Activated CD4-positive, alpha-beta T cell treated with anti-CD3 and anti-CD28 coated beads, Interleukin-2, amount 10 ng/mL, durations not matched to agents 24 days and 14 days (primary cell): ENCODE measurements around the gene SLC7A10. TPM values are rescaled to one million over a fixed set of nuclear protein-coding genes. Genes with fewer than 3 reads are reported as not detected.
"Not testable (repeated sequence)": the region's sequence is repeated elsewhere in the genome, so short reads cannot be mapped to it uniquely, and the experiment has no call there.

Experiments
- DNase-seq: peaks from one replicate; pipeline ENCODE4 v3.0.0; 2022
- H3K27ac Mint-ChIP-seq: one replicate; pipeline ENCODE4 v1.8.0; 2022; ENCODE audit warnings: mild to moderate bottlenecking, mixed read lengths
- H3K27me3 Mint-ChIP-seq: one replicate; pipeline ENCODE4 v1.8.0; 2022; ENCODE audit warnings: mixed read lengths
- H3K36me3 Mint-ChIP-seq: one replicate; pipeline ENCODE4 v1.8.0; 2022; ENCODE audit warnings: low read depth, mild to moderate bottlenecking, mixed read lengths
- H3K4me1 Mint-ChIP-seq: one replicate; pipeline ENCODE4 v1.8.0; 2021; ENCODE audit warnings: mixed read lengths
- H3K4me3 Mint-ChIP-seq: one replicate; pipeline ENCODE4 v1.8.0; 2022; ENCODE audit warnings: mild to moderate bottlenecking, moderate library complexity, mixed read lengths
- H3K9me3 Mint-ChIP-seq: one replicate; pipeline ENCODE4 v1.8.0; 2021; ENCODE audit warnings: mixed read lengths
- intact Hi-C: fragments of 100-400 bp; cut with micrococcal nuclease; formaldehyde crosslinking; loops from one replicate; pipeline ENCODE4 v1.15.1; 2023
- total RNA-seq: library from RNA; stranded (reverse); gene quantifications from 2 replicates; pipeline ENCODE4 v1.2.3, GENCODE V29; 2022

Gene SLC7A10
- total RNA-seq, 1 donor from 2014 or later = not detected

GRCh38 chr19:33171222-33171795 is 54.3 kb downstream of the SLC7A10 start:
- Mint-ChIP-seq H3K4me3 (no peak overlapping the region), H3K9me3 (peaks cover 12% of the 10 kb centered on the region), H3K27ac (no peak overlapping the region), H3K27me3 (peaks cover 3% of the 10 kb centered on the region), H3K4me1 (peaks cover 18% of the 10 kb centered on the region), H3K36me3 (peaks cover 8% of the 10 kb centered on the region)
- DNase-seq = no peak
- intact Hi-C loops = loop anchor here (10.0 kb wide), 1 partner anchor 767 kb away; the partner anchor contains the start of gene DPY19L3

- Mint-ChIP-seq H3K9me3 (peaks cover 12% of the 10 kb centered on the region), H3K27ac (no peak overlapping the region), H3K27me3 (peaks cover 3% of the 10 kb centered on the region), H3K4me1 (peaks cover 4% of the 10 kb centered on the region), H3K36me3 (peaks cover 8% of the 10 kb centered on the region), H3K4me3 (no peak overlapping the region)
- no peak for DNase-seq
- intact Hi-C loops = no loop called here
These were observed 57.1 kb downstream of the SLC7A10 start for GRCh38 chr19:33168528-33168927.

- H3K9me3 Mint-ChIP-seq = peaks cover 12% of the 10 kb centered on the region
- intact Hi-C loops = no loop called here
- no peak overlapping the region for H3K4me3 Mint-ChIP-seq
- H3K27me3 Mint-ChIP-seq = peaks cover 3% of the 10 kb centered on the region
- peaks cover 6% of the 10 kb centered on the region for H3K36me3 Mint-ChIP-seq
- no peak for DNase-seq
- H3K27ac Mint-ChIP-seq = no peak overlapping the region
- H3K4me1 Mint-ChIP-seq = peaks cover 3% of the 10 kb centered on the region
These were observed 58.2 kb downstream of the SLC7A10 start for GRCh38 chr19:33167438-33167837.

GRCh38 chr19:33166037-33166436 is 59.6 kb downstream of the SLC7A10 start:
- H3K4me3 Mint-ChIP-seq, H3K27me3 Mint-ChIP-seq, DNase-seq, H3K27ac Mint-ChIP-seq, H3K4me1 Mint-ChIP-seq, H3K36me3 Mint-ChIP-seq, intact Hi-C loops: not testable (repeated sequence)
- peaks cover 12% of the 10 kb centered on the region for H3K9me3 Mint-ChIP-seq

GRCh38 chr19:33163481-33163880 is 62.2 kb downstream of the SLC7A10 start:
- peaks cover 6% of the 10 kb centered on the region for H3K36me3 Mint-ChIP-seq
- no peak overlapping the region for H3K4me3 Mint-ChIP-seq
- H3K27me3 Mint-ChIP-seq = peaks cover under 1% of the 10 kb centered on the region
- H3K9me3 Mint-ChIP-seq = peaks cover 4% of the 10 kb centered on the region
- no peak for DNase-seq
- intact Hi-C loops = no loop called here
- no peak overlapping the region for H3K27ac Mint-ChIP-seq
- peaks cover 25% of the 10 kb centered on the region for H3K4me1 Mint-ChIP-seq

- peak overlapping the region; percentile 68 for H3K4me3 Mint-ChIP-seq
- no peak for DNase-seq
- intact Hi-C loops = no loop called here
- H3K4me1 Mint-ChIP-seq = peaks cover 32% of the 10 kb centered on the region
- H3K9me3 Mint-ChIP-seq = no peaks in the 10 kb centered on the region
- peaks cover 4% of the 10 kb centered on the region for H3K36me3 Mint-ChIP-seq
- H3K27me3 Mint-ChIP-seq = no peaks in the 10 kb centered on the region
- peak overlapping the region; percentile 95 for H3K27ac Mint-ChIP-seq
These were observed 64.4 kb downstream of the SLC7A10 start for GRCh38 chr19:33161201-33161600.

GRCh38 chr19:33159893-33160292 is 65.8 kb downstream of the SLC7A10 start:
- no peak overlapping the region for H3K4me3 Mint-ChIP-seq

GRCh38 chr19:33159149-33159548 is 66.5 kb downstream of the SLC7A10 start:
- Mint-ChIP-seq H3K27ac (no peak overlapping the region), H3K36me3 (peaks cover 4% of the 10 kb centered on the region), H3K4me3 (no peak overlapping the region), H3K9me3 (no peaks in the 10 kb centered on the region), H3K27me3 (peaks cover 2% of the 10 kb centered on the region), H3K4me1 (peaks cover 31% of the 10 kb centered on the region)
- intact Hi-C loops = no loop called here
- no peak for DNase-seq

More at GRCh38 chr19:33159893-33160292, 65.8 kb downstream of the SLC7A10 start:
- H3K4me1 Mint-ChIP-seq = peaks cover 32% of the 10 kb centered on the region
- no peaks in the 10 kb centered on the region for H3K9me3 Mint-ChIP-seq
- peaks cover 4% of the 10 kb centered on the region for H3K36me3 Mint-ChIP-seq
- DNase-seq = no peak
- no peaks in the 10 kb centered on the region for H3K27me3 Mint-ChIP-seq
- intact Hi-C loops = loop anchor here (1.0 kb wide), 2 partner anchors 17 to 120 kb away; no protein-coding TSS in a partner anchor
- peak overlapping the region; percentile 95 for H3K27ac Mint-ChIP-seq

Other genes starting within 250 kb of the SLC7A10 start
- 2.8 and 6.2 TPM in 2 replicates for gene RHPN2, start 161.0 kb downstream of the SLC7A10 start, total RNA-seq
- gene GPATCH1, start 144.7 kb downstream of the SLC7A10 start, total RNA-seq = 11.7 and 12.9 TPM in 2 replicates
- gene WDR88, start 93.7 kb downstream of the SLC7A10 start, total RNA-seq = not detected in 2 replicates
- 0.23 and 0.43 TPM in 2 replicates for gene LRP3, start 31.5 kb downstream of the SLC7A10 start, total RNA-seq
- 1.2 and 1.4 TPM in 2 replicates for gene CEBPA, start 76.7 kb upstream of the SLC7A10 start, total RNA-seq
- 29.7 and 29.8 TPM in 2 replicates for gene CEBPG, start 147.9 kb upstream of the SLC7A10 start, total RNA-seq